Measurements from ENCODE around the gene BCDIN3D.

Gene BCDIN3D

GRCh38 chr12:49813131-49813530 lies 29.8 kb downstream of the BCDIN3D start:
- DNase-seq: no peak

- DNase-seq: no peak
Measured at GRCh38 chr12:49811961-49812401, 30.9 kb downstream of the BCDIN3D start.

- no peak for DNase-seq
Measured at GRCh38 chr12:49811136-49811535, 31.8 kb downstream of the BCDIN3D start.

GRCh38 chr12:49809906-49810389 lies 33.0 kb downstream of the BCDIN3D start:
- no peak for DNase-seq

- no peak for DNase-seq
Measured at GRCh38 chr12:49809381-49809905, 33.5 kb downstream of the BCDIN3D start.

- no peak for DNase-seq
Measured at GRCh38 chr12:49808686-49809380, 34.1 kb downstream of the BCDIN3D start.

GRCh38 chr12:49807991-49808580 lies 34.8 kb downstream of the BCDIN3D start:
- no peak for DNase-seq

- DNase-seq: no peak
Measured at GRCh38 chr12:49806877-49807276, 36.0 kb downstream of the BCDIN3D start.

GRCh38 chr12:49806321-49806813 lies 36.5 kb downstream of the BCDIN3D start:
- no peak for DNase-seq

GRCh38 chr12:49805409-49805808 lies 37.5 kb downstream of the BCDIN3D start:
- DNase-seq: no peak

GRCh38 chr12:49804821-49805220 lies 38.1 kb downstream of the BCDIN3D start:
- no peak for DNase-seq

GRCh38 chr12:49803693-49804450 lies 39.0 kb downstream of the BCDIN3D start:
- no peak for DNase-seq

GRCh38 chr12:49801141-49802063 lies 41.5 kb downstream of the BCDIN3D start:
- no peak for DNase-seq

GRCh38 chr12:49800421-49801140 lies 42.3 kb downstream of the BCDIN3D start:
- no peak for DNase-seq

GRCh38 chr12:49798934-49799333 lies 44.0 kb downstream of the BCDIN3D start:
- DNase-seq: no peak

- DNase-seq: no peak
Measured at GRCh38 chr12:49798248-49798647, 44.7 kb downstream of the BCDIN3D start.

GRCh38 chr12:49797449-49797776 lies 45.5 kb downstream of the BCDIN3D start:
- DNase-seq: no peak

GRCh38 chr12:49796606-49797448 lies 46.1 kb downstream of the BCDIN3D start:
- DNase-seq: no peak

GRCh38 chr12:49796155-49796554 lies 46.8 kb downstream of the BCDIN3D start:
- no peak for DNase-seq

- no peak for DNase-seq
Measured at GRCh38 chr12:49795654-49796105, 47.2 kb downstream of the BCDIN3D start.

All from hematopoietic multipotent progenitor cell treated with erythropoietin and hydrocortisone succinate and interleukin-3 and kit ligand, for 4 days (in vitro differentiated cells).